Neuronal stem cell (in vitro differentiated cells): ENCODE measurements around the gene PACSIN2.

Experiments used
- DNase-seq: peaks from one replicate; pipeline ENCODE4 v3.0.0-alpha.2; 2013; ENCODE audit warnings: low spot score
- H2AFZ ChIP-seq: one replicate; pipeline ENCODE4 v1.6.1; 2013; ENCODE audit warnings: mild to moderate bottlenecking, low read length, inconsistent platforms
- H2AK5ac ChIP-seq: 2 replicates; pipeline ENCODE4 v1.6.1; 2013; ENCODE audit warnings: low read depth, mild to moderate bottlenecking, inconsistent platforms, low read length, moderate library complexity, mixed read lengths
- H2BK120ac ChIP-seq: 2 replicates; pipeline ENCODE4 v1.6.1; 2013; ENCODE audit warnings: low read depth, mild to moderate bottlenecking, inconsistent platforms, low read length, moderate library complexity, mixed read lengths
- H2BK12ac ChIP-seq: one replicate; pipeline ENCODE4 v1.6.1; 2013; ENCODE audit warnings: low read length, inconsistent platforms
- H2BK15ac ChIP-seq: 2 replicates; pipeline ENCODE4 v1.6.1; 2013; ENCODE audit warnings: mild to moderate bottlenecking, low read length, inconsistent platforms, mixed read lengths
- H2BK5ac ChIP-seq: one replicate; pipeline ENCODE4 v1.6.1; 2013; ENCODE audit warnings: inconsistent platforms, mild to moderate bottlenecking, low read length, moderate library complexity
- H3K14ac ChIP-seq: one replicate; pipeline ENCODE4 v1.6.1; 2013; ENCODE audit warnings: low read length, inconsistent platforms
- H3K18ac ChIP-seq: 2 replicates; pipeline ENCODE4 v1.6.1; 2013; ENCODE audit warnings: low read length, inconsistent platforms
- H3K23ac ChIP-seq: 2 replicates; pipeline ENCODE4 v1.6.1; 2013; ENCODE audit warnings: low read depth, mild to moderate bottlenecking, mixed read lengths, low read length, inconsistent platforms; ENCODE audit not compliant: poor library complexity
- H3K27ac ChIP-seq: replicated peaks from 3 replicates; pipeline ENCODE4 v1.5.1; 2013; ENCODE audit warnings: low read length, inconsistent platforms
- H3K27me3 ChIP-seq, 3 experiments: 2 replicates each; pipeline ENCODE4 v1.6.1; 2013; ENCODE audit warnings: low read length in 3 of 3, mild to moderate bottlenecking in 2 of 3, inconsistent platforms in 1 of 3, low read depth in 1 of 3, mixed read lengths in 1 of 3, moderate library complexity in 1 of 3; ENCODE audit not compliant: control insufficient read depth in 3 of 3, insufficient read depth in 3 of 3
- H3K36me3 ChIP-seq, 2 donors: replicated peaks in 1 of 2; 2 replicates each; pipeline ENCODE4 v1.6.1; 2013; ENCODE audit warnings: low read length in 2 of 2; ENCODE audit not compliant: control insufficient read depth in 2 of 2, insufficient read depth in 2 of 2
- H3K4ac ChIP-seq: 2 replicates; pipeline ENCODE4 v1.6.1; 2013; ENCODE audit warnings: inconsistent platforms, mild to moderate bottlenecking, low read length, moderate library complexity
- H3K4me1 ChIP-seq, 2 donors: 1 replicate in 1 of 2; 2 replicates in 1 of 2; pipeline ENCODE4 v1.6.1; 2013; ENCODE audit warnings: low read length in 2 of 2, low read depth in 1 of 2; ENCODE audit not compliant: control insufficient read depth in 2 of 2, insufficient read depth in 1 of 2
- H3K4me2 ChIP-seq: one replicate; pipeline ENCODE4 v1.6.1; 2013; ENCODE audit warnings: mild to moderate bottlenecking, low read length, inconsistent platforms; ENCODE audit not compliant: insufficient read depth, poor library complexity, severe bottlenecking
- H3K4me3 ChIP-seq, 2 donors: 2 replicates each; pipeline ENCODE4 v1.5.1; 2013; ENCODE audit warnings: low read length in 2 of 2, mild to moderate bottlenecking in 2 of 2, inconsistent platforms in 1 of 2, moderate library complexity in 1 of 2
- H3K79me1 ChIP-seq: one replicate; pipeline ENCODE4 v1.6.1; 2013; ENCODE audit warnings: low read depth, mild to moderate bottlenecking, inconsistent platforms, low read length, moderate library complexity
- H3K9ac ChIP-seq: one replicate; pipeline ENCODE4 v1.6.1; 2013; ENCODE audit warnings: mild to moderate bottlenecking, low read depth, low read length, inconsistent platforms; ENCODE audit not compliant: poor library complexity
- H3K9me3 ChIP-seq, 2 donors: replicated peaks in 1 of 2; 2 replicates each; pipeline versions ENCODE3 to v1.6.1; 2013; ENCODE audit warnings: low read length in 2 of 2, mild to moderate bottlenecking in 2 of 2, inconsistent platforms in 1 of 2, low read depth in 1 of 2, mixed read lengths in 1 of 2, moderate library complexity in 1 of 2; ENCODE audit not compliant: control insufficient read depth in 2 of 2, insufficient read depth in 1 of 2
- H4K8ac ChIP-seq: one replicate; pipeline ENCODE4 v1.6.1; 2013; ENCODE audit warnings: low read depth, mild to moderate bottlenecking, inconsistent platforms, low read length, moderate library complexity
- H4K91ac ChIP-seq: one replicate; pipeline ENCODE4 v1.6.1; 2013; ENCODE audit warnings: low read length, low read depth, mild to moderate bottlenecking, inconsistent platforms; ENCODE audit not compliant: poor library complexity
- WGBS, 2 donors: extraction: QIAGEN DNeasy Blood & Tissue Kit; methylation state at CpG; one replicate each; pipeline ENCODE4 v1.1.7; 2013; ENCODE audit warnings: missing lambda C conversion rate in 2 of 2, mixed read lengths in 1 of 2; ENCODE audit not compliant: insufficient read length in 2 of 2, insufficient replicate concordance in 1 of 2; ENCODE audit errors: extremely low coverage in 2 of 2; 5-methylcytosine and 5-hydroxymethylcytosine counted together

PACSIN2 gene

GRCh38 chr22:42994917-42995562 is 19.9 kb downstream of the PACSIN2 start:
- peaks cover 1 to 10% of the 10 kb centered on the region in 2 donors for H3K36me3 ChIP-seq
- no peak overlapping the region for H3K23ac ChIP-seq
- H3K18ac ChIP-seq: no peak overlapping the region
- no peak overlapping the region for H2AFZ ChIP-seq
- no peak overlapping the region for H3K4ac ChIP-seq
- H3K27me3 ChIP-seq: no peaks in the 10 kb centered on the region
- H2BK15ac ChIP-seq: no peak overlapping the region
- peaks cover 10 to 23% of the 10 kb centered on the region in 2 donors for H3K9me3 ChIP-seq
- H4K8ac ChIP-seq: no peak overlapping the region
- no peak overlapping the region for H3K4me2 ChIP-seq
- no peak overlapping the region for H2AK5ac ChIP-seq
- no peak overlapping the region for H4K91ac ChIP-seq
- WGBS, 2 donors: no CpG with 5 or more reads among the region's 9 CpGs
- H3K79me1 ChIP-seq: peaks cover 6% of the 10 kb centered on the region
- DNase-seq: no peak
- no peak overlapping the region for H3K14ac ChIP-seq
- H3K9ac ChIP-seq: no peak overlapping the region
- H3K4me1 ChIP-seq: peaks cover 10 to 17% of the 10 kb centered on the region in 2 donors
- no peak overlapping the region for H2BK120ac ChIP-seq
- no peak overlapping the region for H3K27ac ChIP-seq
- no peak overlapping the region for H2BK12ac ChIP-seq
- no peak overlapping the region for H2BK5ac ChIP-seq
- no peak overlapping the region for H3K4me3 ChIP-seq

- Histone ChIP-seq H3K9me3 (peaks cover 7 to 18% of the 10 kb centered on the region in 2 donors), H3K9ac (no peak overlapping the region), H2BK5ac (no peak overlapping the region), H3K23ac (peak overlapping the region; percentile 29), H2AK5ac (no peak overlapping the region), H2AFZ (no peak overlapping the region), H3K79me1 (peaks cover 6% of the 10 kb centered on the region), H3K27me3 (no peaks in the 10 kb centered on the region), H2BK12ac (no peak overlapping the region), H3K4me2 (no peak overlapping the region), H3K36me3 (peaks cover 1 to 10% of the 10 kb centered on the region in 2 donors), H3K4me3 (no peak overlapping the region), H3K4ac (no peak overlapping the region), H2BK15ac (no peak overlapping the region), H3K14ac (no peak overlapping the region), H4K8ac (no peak overlapping the region), H3K4me1 (peaks cover 10 to 18% of the 10 kb centered on the region in 2 donors), H2BK120ac (no peak overlapping the region), H4K91ac (no peak overlapping the region), H3K27ac (no peak overlapping the region), H3K18ac (peak overlapping the region; percentile 77)
- DNase-seq: no peak
- no CpG with 5 or more reads among the region's 12 CpGs for WGBS, 2 donors
These were observed 20.6 kb downstream of the PACSIN2 start for GRCh38 chr22:42994276-42994916.

- H3K79me1 ChIP-seq: peaks cover 6% of the 10 kb centered on the region
- H3K14ac ChIP-seq: no peak overlapping the region
- no peak overlapping the region for H3K4me3 ChIP-seq
- no peaks in the 10 kb centered on the region for H3K27me3 ChIP-seq
- no peak overlapping the region for H2BK12ac ChIP-seq
- H3K23ac ChIP-seq: no peak overlapping the region
- no peak overlapping the region for H3K27ac ChIP-seq
- H4K91ac ChIP-seq: no peak overlapping the region
- H2AK5ac ChIP-seq: no peak overlapping the region
- no peak overlapping the region for H2BK5ac ChIP-seq
- no CpG with 5 or more reads among the region's 12 CpGs for WGBS, 2 donors
- no peak overlapping the region for H2BK120ac ChIP-seq
- H4K8ac ChIP-seq: no peak overlapping the region
- H3K4me1 ChIP-seq: peaks cover 10 to 18% of the 10 kb centered on the region in 2 donors
- H3K9me3 ChIP-seq: peaks cover 4 to 12% of the 10 kb centered on the region in 2 donors
- peaks cover 1 to 10% of the 10 kb centered on the region in 2 donors for H3K36me3 ChIP-seq
- no peak overlapping the region for H3K18ac ChIP-seq
- H3K9ac ChIP-seq: no peak overlapping the region
- DNase-seq: no peak
- no peak overlapping the region for H3K4me2 ChIP-seq
- no peak overlapping the region for H2BK15ac ChIP-seq
- no peak overlapping the region for H2AFZ ChIP-seq
- H3K4ac ChIP-seq: no peak overlapping the region
These were observed 21.2 kb downstream of the PACSIN2 start for GRCh38 chr22:42993651-42994275.

- Histone ChIP-seq H2AFZ (no peak overlapping the region), H3K4me1 (peaks cover 10 to 18% of the 10 kb centered on the region in 2 donors), H2BK120ac (no peak overlapping the region), H4K91ac (no peak overlapping the region), H3K14ac (no peak overlapping the region), H3K18ac (no peak overlapping the region), H3K79me1 (peaks cover 6% of the 10 kb centered on the region), H2BK15ac (no peak overlapping the region), H3K27me3 (no peaks in the 10 kb centered on the region), H3K4me2 (no peak overlapping the region), H3K23ac (no peak overlapping the region), H3K9ac (no peak overlapping the region), H3K4ac (no peak overlapping the region), H2BK5ac (no peak overlapping the region), H2BK12ac (no peak overlapping the region), H3K4me3 (no peak overlapping the region), H4K8ac (no peak overlapping the region), H2AK5ac (no peak overlapping the region), H3K9me3 (peaks cover 2 to 4% of the 10 kb centered on the region in 2 donors), H3K27ac (no peak overlapping the region), H3K36me3 (peaks cover 1 to 10% of the 10 kb centered on the region in 2 donors)
- WGBS, 2 donors: no CpG with 5 or more reads among the region's 9 CpGs
- DNase-seq: no peak
These were observed 22.0 kb downstream of the PACSIN2 start for GRCh38 chr22:42992886-42993479.
